ENCODE measurements around the gene ZBTB7C.
A peak's percentile ranks its signal among the peaks of the same experiment; 100 is the strongest.

The ZBTB7C gene

GRCh38 chr18:48037481-48038271 is 371.5 kb downstream of the ZBTB7C start:
- Histone ChIP-seq H3K4me2 (ENCODE audit: insufficient read depth, low read length) (no peak overlapping the region), H3K9ac (ENCODE audit: low read depth, low read length) (no peak overlapping the region), H4K20me1 (ENCODE audit: insufficient read depth, low read length) (no peaks in the 10 kb centered on the region; the same call in 1 of the 2 replicates), H2AFZ (ENCODE audit: low read depth, low read length) (no peak overlapping the region), H3K4me1 (ENCODE audit: insufficient read depth, low read length) (no peaks in the 10 kb centered on the region), H3K36me3 (ENCODE audit: insufficient read depth, low read length) (no peaks in the 10 kb centered on the region), H3K79me2 (ENCODE audit: insufficient read depth, low read length) (no peaks in the 10 kb centered on the region), H3K9me3 (ENCODE audit: insufficient read depth, low read length, severe bottlenecking) (no peaks in the 10 kb centered on the region), H3K27me3 (ENCODE audit: insufficient read depth, low read length, poor library complexity) (no peaks in the 10 kb centered on the region), H3K27ac (ENCODE audit: low read length) (no peak overlapping the region), H3K4me3 (ENCODE audit: low read depth in 1 of 2, low read length in 2 of 2) (no peak overlapping the region)
- DNase-seq (no peak), ATAC-seq (ENCODE audit: insufficient read depth, low read depth) (no peak)
- no peak for TF ChIP-seq EZH2 (IDR thresholded peaks at IDR 0.05; ENCODE audit: borderline replicate concordance, low read depth, low read length, severe bottlenecking)
- TF ChIP-seq CTCF (IDR thresholded peaks at IDR 0.05; ENCODE audit: borderline replicate concordance, extremely low read depth, low read length, poor library complexity, severe bottlenecking), result peak; percentile 27

GRCh38 chr18:48036641-48037421 is 372.4 kb downstream of the ZBTB7C start:
- no peaks in the 10 kb centered on the region for H3K79me2 ChIP-seq (ENCODE audit: insufficient read depth, low read length)
- ATAC-seq (ENCODE audit: insufficient read depth, low read depth), result no peak
- H3K27ac ChIP-seq (ENCODE audit: low read length), result no peak overlapping the region
- H3K36me3 ChIP-seq (ENCODE audit: insufficient read depth, low read length), result no peaks in the 10 kb centered on the region
- no peak overlapping the region for H3K4me2 ChIP-seq (ENCODE audit: insufficient read depth, low read length)
- no peak for DNase-seq
- H3K4me3 ChIP-seq (ENCODE audit: low read depth in 1 of 2, low read length in 2 of 2), result no peak overlapping the region
- TF ChIP-seq CTCF (IDR thresholded peaks at IDR 0.05; ENCODE audit: borderline replicate concordance, extremely low read depth, low read length, poor library complexity, severe bottlenecking) (no peak), EZH2 (IDR thresholded peaks at IDR 0.05; ENCODE audit: borderline replicate concordance, low read depth, low read length, severe bottlenecking) (no peak)
- no peaks in the 10 kb centered on the region for H3K9me3 ChIP-seq (ENCODE audit: insufficient read depth, low read length, severe bottlenecking)
- H3K4me1 ChIP-seq (ENCODE audit: insufficient read depth, low read length), result no peaks in the 10 kb centered on the region
- H2AFZ ChIP-seq (ENCODE audit: low read depth, low read length), result no peak overlapping the region
- H3K27me3 ChIP-seq (ENCODE audit: insufficient read depth, low read length, poor library complexity), result no peaks in the 10 kb centered on the region
- H4K20me1 ChIP-seq (ENCODE audit: insufficient read depth, low read length), result no peaks in the 10 kb centered on the region; the same call in 1 of the 2 replicates
- no peak overlapping the region for H3K9ac ChIP-seq (ENCODE audit: low read depth, low read length)

- Histone ChIP-seq H3K4me3 (ENCODE audit: low read depth in 1 of 2, low read length in 2 of 2) (no peak overlapping the region), H4K20me1 (ENCODE audit: insufficient read depth, low read length) (no peaks in the 10 kb centered on the region; the same call in 1 of the 2 replicates), H3K36me3 (ENCODE audit: insufficient read depth, low read length) (no peaks in the 10 kb centered on the region), H3K4me2 (ENCODE audit: insufficient read depth, low read length) (no peak overlapping the region), H3K9me3 (ENCODE audit: insufficient read depth, low read length, severe bottlenecking) (no peaks in the 10 kb centered on the region), H3K9ac (ENCODE audit: low read depth, low read length) (no peak overlapping the region), H3K27me3 (ENCODE audit: insufficient read depth, low read length, poor library complexity) (no peaks in the 10 kb centered on the region), H3K27ac (ENCODE audit: low read length) (no peak overlapping the region), H2AFZ (ENCODE audit: low read depth, low read length) (no peak overlapping the region), H3K79me2 (ENCODE audit: insufficient read depth, low read length) (no peaks in the 10 kb centered on the region), H3K4me1 (ENCODE audit: insufficient read depth, low read length) (no peaks in the 10 kb centered on the region)
- ATAC-seq (ENCODE audit: insufficient read depth, low read depth) (no peak), DNase-seq (no peak)
- no peak for TF ChIP-seq EZH2 (IDR thresholded peaks at IDR 0.05; ENCODE audit: borderline replicate concordance, low read depth, low read length, severe bottlenecking)
- TF ChIP-seq CTCF (IDR thresholded peaks at IDR 0.05; ENCODE audit: borderline replicate concordance, extremely low read depth, low read length, poor library complexity, severe bottlenecking), result no peak
Measured at GRCh38 chr18:48036226-48036625, 373.0 kb downstream of the ZBTB7C start.
